ENCODE data around the gene FLVCR1. TPM values are rescaled to one million over a fixed set of nuclear protein-coding genes. Genes with fewer than 3 reads are reported as not detected.

The FLVCR1 gene
- total and polyA plus RNA-seq, 9 of the 15 experiments (the other 6 are each of a cell fraction or from before 2014, with no cell fraction given) = 5.2 to 18.0 (median 12.5) TPM

GRCh38 chr1:212860713-212861581, 2.9 kb downstream of the FLVCR1 start (continued):
- no peak for TF ChIP-seq YY1 (IDR thresholded peaks at IDR 0.05; ENCODE audit: borderline replicate concordance in 1 of 3, control insufficient read depth in 1 of 3, extremely low read depth in 1 of 3, insufficient read depth in 3 of 3, insufficient read length in 1 of 3, insufficient replicate concordance in 2 of 3, low read depth in 1 of 3, low read length in 2 of 3)
- TF ChIP-seq DPF2 (IDR thresholded peaks at IDR 0.05) = peak; percentile 99
- TF ChIP-seq ZNF583 (CRISPR knock-in tag; IDR thresholded peaks at IDR 0.05) = peak; percentile 81
- TF ChIP-seq, protein P1, sequence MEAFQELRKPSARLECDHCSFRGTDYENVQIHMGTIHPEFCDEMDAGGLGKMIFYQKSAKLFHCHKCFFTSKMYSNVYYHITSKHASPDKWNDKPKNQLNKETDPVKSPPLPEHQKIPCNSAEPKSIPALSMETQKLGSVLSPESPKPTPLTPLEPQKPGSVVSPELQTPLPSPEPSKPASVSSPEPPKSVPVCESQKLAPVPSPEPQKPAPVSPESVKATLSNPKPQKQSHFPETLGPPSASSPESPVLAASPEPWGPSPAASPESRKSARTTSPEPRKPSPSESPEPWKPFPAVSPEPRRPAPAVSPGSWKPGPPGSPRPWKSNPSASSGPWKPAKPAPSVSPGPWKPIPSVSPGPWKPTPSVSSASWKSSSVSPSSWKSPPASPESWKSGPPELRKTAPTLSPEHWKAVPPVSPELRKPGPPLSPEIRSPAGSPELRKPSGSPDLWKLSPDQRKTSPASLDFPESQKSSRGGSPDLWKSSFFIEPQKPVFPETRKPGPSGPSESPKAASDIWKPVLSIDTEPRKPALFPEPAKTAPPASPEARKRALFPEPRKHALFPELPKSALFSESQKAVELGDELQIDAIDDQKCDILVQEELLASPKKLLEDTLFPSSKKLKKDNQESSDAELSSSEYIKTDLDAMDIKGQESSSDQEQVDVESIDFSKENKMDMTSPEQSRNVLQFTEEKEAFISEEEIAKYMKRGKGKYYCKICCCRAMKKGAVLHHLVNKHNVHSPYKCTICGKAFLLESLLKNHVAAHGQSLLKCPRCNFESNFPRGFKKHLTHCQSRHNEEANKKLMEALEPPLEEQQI (IDR thresholded peaks at IDR 0.05) = peak; percentile 95
- TF ChIP-seq RUNX1 (IDR thresholded peaks at IDR 0.05; ENCODE audit: low read depth) = peak; percentile 89
- TF ChIP-seq PHB2 (IDR thresholded peaks at IDR 0.05; ENCODE audit: low read depth) = peak; percentile 98
- TF ChIP-seq ZFPM2 (CRISPR knock-in tag; IDR thresholded peaks at IDR 0.05) = no peak
- TF ChIP-seq TSC22D4 (tag; IDR thresholded peaks at IDR 0.05) = no peak
- TF ChIP-seq TGIF2 (CRISPR knock-in tag; IDR thresholded peaks at IDR 0.05) = no peak
- no peak for TF ChIP-seq YBX1 (IDR thresholded peaks at IDR 0.05)
- TF ChIP-seq ZNF324 (CRISPR knock-in tag; IDR thresholded peaks at IDR 0.05) = no peak
- no peak for TF ChIP-seq ZNF609 (CRISPR knock-in tag; IDR thresholded peaks at IDR 0.05; ENCODE audit: borderline replicate concordance)
- TF ChIP-seq DIDO1 (tag; IDR thresholded peaks at IDR 0.05; ENCODE audit: low read depth) = no peak
- TF ChIP-seq, protein P2, sequence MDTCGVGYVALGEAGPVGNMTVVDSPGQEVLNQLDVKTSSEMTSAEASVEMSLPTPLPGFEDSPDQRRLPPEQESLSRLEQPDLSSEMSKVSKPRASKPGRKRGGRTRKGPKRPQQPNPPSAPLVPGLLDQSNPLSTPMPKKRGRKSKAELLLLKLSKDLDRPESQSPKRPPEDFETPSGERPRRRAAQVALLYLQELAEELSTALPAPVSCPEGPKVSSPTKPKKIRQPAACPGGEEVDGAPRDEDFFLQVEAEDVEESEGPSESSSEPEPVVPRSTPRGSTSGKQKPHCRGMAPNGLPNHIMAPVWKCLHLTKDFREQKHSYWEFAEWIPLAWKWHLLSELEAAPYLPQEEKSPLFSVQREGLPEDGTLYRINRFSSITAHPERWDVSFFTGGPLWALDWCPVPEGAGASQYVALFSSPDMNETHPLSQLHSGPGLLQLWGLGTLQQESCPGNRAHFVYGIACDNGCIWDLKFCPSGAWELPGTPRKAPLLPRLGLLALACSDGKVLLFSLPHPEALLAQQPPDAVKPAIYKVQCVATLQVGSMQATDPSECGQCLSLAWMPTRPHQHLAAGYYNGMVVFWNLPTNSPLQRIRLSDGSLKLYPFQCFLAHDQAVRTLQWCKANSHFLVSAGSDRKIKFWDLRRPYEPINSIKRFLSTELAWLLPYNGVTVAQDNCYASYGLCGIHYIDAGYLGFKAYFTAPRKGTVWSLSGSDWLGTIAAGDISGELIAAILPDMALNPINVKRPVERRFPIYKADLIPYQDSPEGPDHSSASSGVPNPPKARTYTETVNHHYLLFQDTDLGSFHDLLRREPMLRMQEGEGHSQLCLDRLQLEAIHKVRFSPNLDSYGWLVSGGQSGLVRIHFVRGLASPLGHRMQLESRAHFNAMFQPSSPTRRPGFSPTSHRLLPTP (IDR thresholded peaks at IDR 0.05; ENCODE audit: borderline replicate concordance, extremely low read depth, insufficient read length) = no peak
- TF ChIP-seq ZNF24 (IDR thresholded peaks at IDR 0.05) = peak; percentile 53
- peak; percentile 97 for TF ChIP-seq STAT5A (IDR thresholded peaks at IDR 0.05; ENCODE audit: borderline replicate concordance, low read length)
- TF ChIP-seq TARDBP (IDR thresholded peaks at IDR 0.05) = peak; percentile 79; the same call in 1 of the 2 replicates
- TF ChIP-seq SMC3 (conservative IDR thresholded peaks at IDR 0.05; ENCODE audit: insufficient read depth, low read depth, low read length) = 0 out of 2 replicates have a peak, but pooled peaks have one; percentile 6
